Measurements from ENCODE around the gene HS6ST2.

GRCh38 chrX:132591719-132592275, 366.6 kb downstream of the HS6ST2 start:
- TF ChIP-seq EMX1 (CRISPR knock-in tag; IDR thresholded peaks at IDR 0.05) (no peak), CBFB (CRISPR knock-in tag; IDR thresholded peaks at IDR 0.05; ENCODE audit: low read depth) (no peak), ELF4 (CRISPR knock-in tag; IDR thresholded peaks at IDR 0.05; ENCODE audit: low read depth) (no peak), CTCF (IDR thresholded peaks at IDR 0.05) (no peak), MAX (CRISPR knock-in tag; IDR thresholded peaks at IDR 0.05) (no peak), CREB1 (CRISPR knock-in tag; IDR thresholded peaks at IDR 0.05) (no peak), NR2C2 (CRISPR knock-in tag; IDR thresholded peaks at IDR 0.05) (no peak), HMGXB4 (CRISPR knock-in tag; IDR thresholded peaks at IDR 0.05) (no peak), E2F1 (CRISPR knock-in tag; IDR thresholded peaks at IDR 0.05) (no peak)

Data from WTC11 (cell line).